Endothelial cell (in vitro differentiated cells): ENCODE measurements around the gene MYH7B. TPM values are rescaled to one million over a fixed set of nuclear protein-coding genes. Genes with fewer than 3 reads are reported as not detected.
A peak's percentile ranks its signal among the peaks of the same experiment; 100 is the strongest.

Experiments used
- DNase-seq: peaks from one replicate; pipeline ENCODE4 v3.0.0; 2021; ENCODE audit warnings: low spot score
- H3K27ac Mint-ChIP-seq: one replicate; pipeline ENCODE4 v1.8.0; 2021; ENCODE audit warnings: mixed read lengths, inconsistent platforms; ENCODE audit not compliant: unreplicated experiment
- H3K27me3 Mint-ChIP-seq: one replicate; pipeline ENCODE4 v1.8.0; 2021; ENCODE audit warnings: mild to moderate bottlenecking, moderate library complexity, mixed read lengths, inconsistent platforms; ENCODE audit not compliant: unreplicated experiment
- H3K36me3 Mint-ChIP-seq: one replicate; pipeline ENCODE4 v1.8.0; 2021; ENCODE audit warnings: mild to moderate bottlenecking, low read depth, mixed read lengths, inconsistent platforms; ENCODE audit not compliant: unreplicated experiment
- H3K4me1 Mint-ChIP-seq: one replicate; pipeline ENCODE4 v1.8.0; 2021; ENCODE audit warnings: mild to moderate bottlenecking, mixed read lengths, inconsistent platforms; ENCODE audit not compliant: unreplicated experiment
- H3K4me3 Mint-ChIP-seq: one replicate; pipeline ENCODE4 v1.8.0; 2021; ENCODE audit warnings: mild to moderate bottlenecking, mixed read lengths, inconsistent platforms; ENCODE audit not compliant: unreplicated experiment
- H3K9me3 Mint-ChIP-seq: one replicate; pipeline ENCODE4 v1.8.0; 2021; ENCODE audit warnings: mixed read lengths, inconsistent platforms; ENCODE audit not compliant: unreplicated experiment
- total RNA-seq: library from RNA; stranded (reverse); fragmentation: NEBNext Ultra II Directional; extraction: Animal tissue kit (Norgen Biotek cat#: 25700); gene quantifications from one replicate; pipeline ENCODE4 v1.2.1, GENCODE V29; 2021; ENCODE audit not compliant: unreplicated experiment
- TF ChIP-seq, protein P1 (sequence below): fragments of 200-600 bp; sonication (generic); IDR thresholded peaks from one replicate; pipeline ENCODE4 v1.5.0; 2021; ENCODE audit warnings: antibody characterized with exemption; ENCODE audit not compliant: unreplicated experiment

Gene MYH7B
- total RNA-seq, 1 donor from 2014 or later, result 0.51 TPM

DNA sequence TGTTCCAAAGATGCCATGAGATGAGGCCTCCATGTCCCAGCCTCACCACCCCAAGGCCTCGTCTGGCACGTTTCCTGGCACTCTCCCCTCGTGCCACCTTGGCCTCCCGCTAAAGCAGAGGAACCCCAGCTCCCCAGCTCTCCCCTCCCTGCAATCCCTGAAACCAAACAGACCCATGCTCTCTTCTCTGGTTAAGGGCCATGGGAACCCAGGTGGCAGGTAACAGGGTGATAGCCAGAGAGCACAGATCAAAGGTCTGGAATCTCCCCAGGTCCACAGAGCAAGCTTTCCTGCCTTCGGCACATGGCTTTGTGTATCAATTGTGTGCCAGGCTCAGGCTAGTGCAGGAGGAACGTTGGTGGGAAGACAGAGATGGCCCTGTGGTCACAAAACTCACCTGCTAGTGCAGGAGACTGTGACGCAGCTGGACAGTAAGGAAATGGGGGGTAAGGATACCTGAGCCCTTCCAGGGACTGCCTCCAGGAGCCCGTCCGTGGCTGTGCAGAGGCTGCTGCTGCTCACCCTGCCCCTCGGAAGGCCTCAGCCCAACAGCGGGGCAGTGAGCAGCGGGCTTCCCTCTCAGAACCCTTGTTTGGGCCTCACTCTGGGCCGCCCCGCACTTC lies 39.0 kb downstream of the MYH7B start:
- peaks cover 5% of the 10 kb centered on the region for H3K4me1 Mint-ChIP-seq
- H3K9me3 Mint-ChIP-seq, result no peaks in the 10 kb centered on the region
- H3K27me3 Mint-ChIP-seq, result peaks cover 14% of the 10 kb centered on the region
- no peak for DNase-seq
- H3K27ac Mint-ChIP-seq, result no peak overlapping the region
- H3K4me3 Mint-ChIP-seq, result no peak overlapping the region
- peaks cover 36% of the 10 kb centered on the region for H3K36me3 Mint-ChIP-seq
- TF ChIP-seq, protein P1, sequence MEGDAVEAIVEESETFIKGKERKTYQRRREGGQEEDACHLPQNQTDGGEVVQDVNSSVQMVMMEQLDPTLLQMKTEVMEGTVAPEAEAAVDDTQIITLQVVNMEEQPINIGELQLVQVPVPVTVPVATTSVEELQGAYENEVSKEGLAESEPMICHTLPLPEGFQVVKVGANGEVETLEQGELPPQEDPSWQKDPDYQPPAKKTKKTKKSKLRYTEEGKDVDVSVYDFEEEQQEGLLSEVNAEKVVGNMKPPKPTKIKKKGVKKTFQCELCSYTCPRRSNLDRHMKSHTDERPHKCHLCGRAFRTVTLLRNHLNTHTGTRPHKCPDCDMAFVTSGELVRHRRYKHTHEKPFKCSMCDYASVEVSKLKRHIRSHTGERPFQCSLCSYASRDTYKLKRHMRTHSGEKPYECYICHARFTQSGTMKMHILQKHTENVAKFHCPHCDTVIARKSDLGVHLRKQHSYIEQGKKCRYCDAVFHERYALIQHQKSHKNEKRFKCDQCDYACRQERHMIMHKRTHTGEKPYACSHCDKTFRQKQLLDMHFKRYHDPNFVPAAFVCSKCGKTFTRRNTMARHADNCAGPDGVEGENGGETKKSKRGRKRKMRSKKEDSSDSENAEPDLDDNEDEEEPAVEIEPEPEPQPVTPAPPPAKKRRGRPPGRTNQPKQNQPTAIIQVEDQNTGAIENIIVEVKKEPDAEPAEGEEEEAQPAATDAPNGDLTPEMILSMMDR, result no peak

DNA sequence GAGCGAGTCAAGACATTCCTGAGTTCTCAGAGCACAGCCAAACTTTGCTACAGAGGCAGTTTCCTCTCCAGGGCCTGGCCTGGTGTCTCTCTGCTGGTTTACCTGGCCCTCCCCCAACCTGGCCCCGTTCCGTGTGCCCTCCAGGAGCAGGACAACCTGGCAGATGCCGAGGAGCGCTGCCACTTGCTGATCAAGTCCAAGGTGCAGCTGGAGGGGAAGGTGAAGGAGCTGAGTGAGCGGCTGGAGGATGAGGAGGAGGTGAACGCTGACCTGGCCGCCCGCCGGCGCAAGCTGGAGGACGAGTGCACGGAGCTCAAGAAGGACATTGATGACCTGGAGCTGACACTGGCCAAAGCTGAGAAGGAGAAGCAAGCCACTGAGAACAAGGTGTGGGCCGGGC lies 39.5 kb downstream of the MYH7B start:
- Mint-ChIP-seq H3K36me3 (peaks cover 36% of the 10 kb centered on the region), H3K9me3 (no peaks in the 10 kb centered on the region), H3K4me1 (peaks cover 5% of the 10 kb centered on the region), H3K4me3 (no peak overlapping the region), H3K27me3 (peaks cover 17% of the 10 kb centered on the region), H3K27ac (no peak overlapping the region)
- TF ChIP-seq, protein P1, result no peak
- DNase-seq, result no peak

DNA sequence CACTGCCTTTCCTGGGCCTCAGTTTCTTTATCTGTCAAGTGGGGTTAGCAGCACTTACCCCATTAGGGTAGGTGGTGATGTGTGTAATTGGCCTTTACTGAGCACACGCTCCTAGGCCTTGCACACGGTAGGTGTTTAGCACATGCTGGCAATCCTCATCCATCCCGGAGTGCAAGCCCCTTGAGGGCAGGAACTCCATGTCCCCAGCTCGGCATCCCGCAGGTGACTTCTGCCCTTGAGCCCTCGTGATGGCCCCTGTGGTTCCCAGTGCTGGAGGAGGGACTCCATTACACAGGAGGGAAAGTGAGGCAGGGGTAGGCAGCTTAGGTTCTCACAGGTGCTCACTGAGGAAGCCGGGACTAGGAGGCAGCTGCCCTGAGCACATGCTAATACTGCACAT lies 40.0 kb downstream of the MYH7B start:
- no peak for DNase-seq
- no peaks in the 10 kb centered on the region for H3K9me3 Mint-ChIP-seq
- peaks cover 37% of the 10 kb centered on the region for H3K36me3 Mint-ChIP-seq
- TF ChIP-seq, protein P1, result no peak
- H3K27ac Mint-ChIP-seq, result peak overlapping the region; percentile 57
- peak overlapping the region; percentile 56 for H3K4me3 Mint-ChIP-seq
- H3K4me1 Mint-ChIP-seq, result peaks cover 5% of the 10 kb centered on the region
- peaks cover 20% of the 10 kb centered on the region for H3K27me3 Mint-ChIP-seq

DNA sequence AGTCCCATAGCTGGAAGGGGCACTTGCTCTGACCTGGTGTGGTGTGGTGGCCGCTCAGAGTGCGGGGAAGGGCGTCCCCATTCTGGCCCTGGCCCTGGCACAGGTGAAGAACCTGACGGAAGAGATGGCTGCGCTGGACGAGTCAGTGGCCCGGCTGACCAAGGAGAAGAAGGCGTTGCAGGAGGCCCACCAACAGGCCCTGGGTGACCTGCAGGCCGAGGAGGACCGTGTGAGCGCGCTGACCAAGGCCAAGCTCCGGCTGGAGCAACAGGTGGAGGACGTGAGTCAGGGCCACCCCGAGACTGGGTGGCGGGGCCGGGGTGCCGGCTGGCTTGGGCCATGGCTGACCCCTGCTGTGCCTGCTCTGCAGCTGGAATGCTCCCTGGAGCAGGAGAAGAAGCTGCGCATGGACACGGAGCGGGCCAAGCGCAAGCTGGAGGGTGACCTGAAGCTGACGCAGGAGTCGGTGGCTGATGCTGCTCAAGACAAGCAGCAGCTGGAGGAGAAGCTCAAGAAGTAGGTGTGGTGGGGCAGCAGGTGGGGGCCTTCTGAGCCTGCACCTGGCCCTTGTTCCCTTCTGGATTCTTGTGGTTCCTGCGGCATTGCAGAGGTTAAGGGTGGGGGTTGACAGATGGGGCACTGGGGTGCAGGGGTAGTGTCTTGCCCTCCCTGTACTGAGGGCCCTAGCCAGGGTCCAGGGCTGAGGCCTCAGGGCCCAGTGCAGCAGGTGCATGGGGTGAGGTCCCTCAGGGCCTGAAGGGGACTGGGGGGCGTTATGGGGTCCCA lies 40.8 kb downstream of the MYH7B start:
- Mint-ChIP-seq H3K9me3 (no peaks in the 10 kb centered on the region), H3K4me1 (peaks cover 5% of the 10 kb centered on the region), H3K36me3 (peaks cover 36% of the 10 kb centered on the region), H3K27ac (peak overlapping the region; percentile 57), H3K4me3 (peak overlapping the region; percentile 56), H3K27me3 (peaks cover 18% of the 10 kb centered on the region)
- TF ChIP-seq, protein P1, result no peak
- DNase-seq, result no peak

DNA sequence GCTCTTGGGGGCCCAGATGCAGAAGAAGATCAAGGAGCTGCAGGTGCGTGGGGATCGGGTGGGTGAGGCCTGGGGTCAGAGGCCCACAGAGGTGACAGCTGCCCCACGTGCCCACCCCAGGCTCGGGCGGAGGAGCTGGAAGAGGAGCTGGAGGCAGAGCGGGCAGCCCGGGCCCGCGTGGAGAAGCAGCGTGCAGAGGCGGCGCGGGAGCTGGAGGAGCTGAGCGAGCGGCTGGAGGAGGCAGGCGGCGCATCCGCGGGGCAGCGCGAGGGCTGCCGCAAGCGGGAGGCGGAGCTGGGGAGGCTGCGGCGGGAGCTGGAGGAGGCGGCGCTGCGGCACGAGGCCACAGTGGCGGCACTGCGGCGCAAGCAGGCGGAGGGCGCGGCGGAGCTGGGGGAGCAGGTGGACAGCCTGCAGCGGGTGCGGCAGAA lies 41.5 kb downstream of the MYH7B start:
- DNase-seq, result no peak
- Mint-ChIP-seq H3K9me3 (no peaks in the 10 kb centered on the region), H3K27me3 (peaks cover 16% of the 10 kb centered on the region), H3K4me1 (peaks cover 5% of the 10 kb centered on the region), H3K27ac (no peak overlapping the region), H3K36me3 (peaks cover 33% of the 10 kb centered on the region), H3K4me3 (peak overlapping the region; percentile 38)
- TF ChIP-seq, protein P1, result no peak
